ENCODE data around the gene PITPNC1. TPM values are rescaled to one million over a fixed set of nuclear protein-coding genes. Genes with fewer than 3 reads are reported as not detected.

PITPNC1 gene
- total RNA-seq, 2 donors from 2014 or later, result 10.8 to 20.4 TPM

GRCh38 chr17:67375054-67375427, 2.0 kb upstream of the PITPNC1 start:
- intact Hi-C loops (cut with DNase I), result loop anchor here (2.0 to 10.0 kb wide), 2 partner anchors 230 to 314 kb away; no protein-coding TSS in a partner anchor
- no peak overlapping the region for H3K27ac ChIP-seq
- no peak overlapping the region for H3K4me3 ChIP-seq
- no peaks in the 10 kb centered on the region for H3K4me1 ChIP-seq
- H3K36me3 ChIP-seq, result no peaks in the 10 kb centered on the region
- TF ChIP-seq CTCF (IDR thresholded peaks at IDR 0.05), result no peak
- no peak for DNase-seq
- no peaks in the 10 kb centered on the region for H3K9me3 ChIP-seq
- H3K27me3 ChIP-seq, result no peaks in the 10 kb centered on the region
- no peak overlapping the region for H3K9ac ChIP-seq (ENCODE audit: low read depth in 2 of 2, low read length in 2 of 2)

GRCh38 chr17:67375716-67376115, 1.4 kb upstream of the PITPNC1 start:
- Histone ChIP-seq H3K4me3 (no peak overlapping the region), H3K27ac (no peak overlapping the region), H3K9ac (ENCODE audit: low read depth in 2 of 2, low read length in 2 of 2) (no peak overlapping the region), H3K27me3 (no peaks in the 10 kb centered on the region), H3K9me3 (no peaks in the 10 kb centered on the region), H3K36me3 (no peaks in the 10 kb centered on the region), H3K4me1 (no peaks in the 10 kb centered on the region)
- intact Hi-C loops (cut with DNase I), result loop anchor here (2.0 to 10.0 kb wide), 2 partner anchors 229 to 313 kb away; no protein-coding TSS in a partner anchor
- no peak for DNase-seq
- no peak for TF ChIP-seq CTCF (IDR thresholded peaks at IDR 0.05)

- no peak for DNase-seq
- intact Hi-C loops (cut with DNase I), result loop anchor here (10.0 kb wide), 1 partner anchor 228 kb away; no protein-coding TSS in a partner anchor
- H3K4me1 ChIP-seq, result no peaks in the 10 kb centered on the region
- H3K27ac ChIP-seq, result peak overlapping the region; percentile 92
- no peak for TF ChIP-seq CTCF (IDR thresholded peaks at IDR 0.05)
- no peaks in the 10 kb centered on the region for H3K27me3 ChIP-seq
- peak overlapping the region; percentile 0 to 42 for H3K9ac ChIP-seq (ENCODE audit: low read depth in 2 of 2, low read length in 2 of 2)
- no peaks in the 10 kb centered on the region for H3K9me3 ChIP-seq
- no peaks in the 10 kb centered on the region for H3K36me3 ChIP-seq
- H3K4me3 ChIP-seq, result peak overlapping the region; percentile 82
Measured at GRCh38 chr17:67376415-67376736, 705 bp upstream of the PITPNC1 start.

- intact Hi-C loops (cut with DNase I), result loop anchor here (2.0 to 10.0 kb wide), 2 partner anchors 97 to 227 kb away; no protein-coding TSS in a partner anchor
Measured at GRCh38 chr17:67377488-67378453, 690 bp downstream of the PITPNC1 start.

More at GRCh38 chr17:67377488-67378453, 690 bp downstream of the PITPNC1 start:
- H3K36me3 ChIP-seq, result no peaks in the 10 kb centered on the region
- peak; percentile 58 for DNase-seq
- peak; percentile 27 for TF ChIP-seq CTCF (IDR thresholded peaks at IDR 0.05)
- H3K27me3 ChIP-seq, result no peaks in the 10 kb centered on the region
- peak overlapping the region; percentile 92 for H3K27ac ChIP-seq
- peak overlapping the region; percentile 82 for H3K4me3 ChIP-seq
- no peaks in the 10 kb centered on the region for H3K4me1 ChIP-seq
- peak overlapping the region; percentile 87 to 90 for H3K9ac ChIP-seq (ENCODE audit: low read depth in 2 of 2, low read length in 2 of 2)
- no peaks in the 10 kb centered on the region for H3K9me3 ChIP-seq

Data from colonic mucosa (tissue), 4 donors.